Naive thymus-derived CD4-positive, alpha-beta T cell (primary cell): ENCODE results near the gene GOLPH3L. TPM values are rescaled to one million over a fixed set of nuclear protein-coding genes. Genes with fewer than 3 reads are reported as not detected.
"Not testable (repeated sequence)": the region's sequence is repeated elsewhere in the genome, so short reads cannot be mapped to it uniquely, and the experiment has no call there.

ENCODE experiments used
- ATAC-seq: fragments of 150-1000 bp; cut with Tn5 transposase; 2 replicates; pipeline ENCODE4 v1.10.0; 2021; ENCODE audit warnings: mild to moderate bottlenecking, moderate library complexity
- CTCF ChIA-PET: fragments of 350-600 bp; sonication (Branson Sonifier 250); formaldehyde crosslinking; loops from one replicate; lab custom pipeline; 2021; ENCODE audit warnings: antibody characterized with exemption; lab: Charles Lee
- POLR2A ChIA-PET: fragments of 350-600 bp; sonication (Branson Sonifier 250); formaldehyde crosslinking; loops from one replicate; lab custom pipeline; 2021; ENCODE audit warnings: antibody characterized with exemption, inconsistent platforms; lab: Charles Lee
- DNase-seq, 9 donors: peaks; one replicate each; pipeline versions ENCODE4 v3.0.0 to v3.0.0-alpha.2; 2020 to 2022; ENCODE audit warnings: mixed read lengths in 1 of 9
- H3K27ac ChIP-seq: one replicate; pipeline ENCODE4 v1.7.0; 2013; ENCODE audit warnings: mild to moderate bottlenecking, low read depth, low read length, moderate library complexity
- H3K27me3 ChIP-seq, 2 donors: one replicate each; pipeline ENCODE4 v1.7.0; 2013; ENCODE audit warnings: low read length in 2 of 2, mild to moderate bottlenecking in 2 of 2, moderate library complexity in 2 of 2; ENCODE audit not compliant: control insufficient read depth in 2 of 2, insufficient read depth in 2 of 2
- H3K36me3 ChIP-seq, 3 experiments: 1 replicate in 2 of 3; 2 replicates in 1 of 3; pipeline ENCODE4 v1.7.0; 2013; ENCODE audit warnings: low read length in 3 of 3, mild to moderate bottlenecking in 3 of 3, moderate library complexity in 1 of 3; ENCODE audit not compliant: insufficient read depth in 3 of 3, control insufficient read depth in 2 of 3
- H3K4me1 ChIP-seq, 2 donors: one replicate each; pipeline ENCODE4 v1.7.0; 2013; ENCODE audit warnings: low read length in 2 of 2, mild to moderate bottlenecking in 2 of 2, moderate library complexity in 1 of 2; ENCODE audit not compliant: control insufficient read depth in 2 of 2, insufficient read depth in 2 of 2
- H3K4me3 ChIP-seq: 2 replicates; pipeline ENCODE4 v1.7.0; 2013; ENCODE audit warnings: mild to moderate bottlenecking, low read length
- H3K9me3 ChIP-seq, 3 experiments: 1 replicate in 2 of 3; 2 replicates in 1 of 3; pipeline ENCODE4 v1.7.0; 2013; ENCODE audit warnings: low read length in 3 of 3; ENCODE audit not compliant: control insufficient read depth in 2 of 3
- H3K27ac Mint-ChIP-seq, 9 donors: one replicate each; pipeline ENCODE4 v1.8.0; 2020 to 2022; ENCODE audit warnings: mixed read lengths in 9 of 9, mild to moderate bottlenecking in 8 of 9, moderate library complexity in 5 of 9, inconsistent platforms in 2 of 9
- H3K27me3 Mint-ChIP-seq, 5 donors: one replicate each; pipeline ENCODE4 v1.8.0; 2021 to 2022; ENCODE audit warnings: mixed read lengths in 5 of 5, mild to moderate bottlenecking in 1 of 5
- H3K36me3 Mint-ChIP-seq, 5 donors: one replicate each; pipeline ENCODE4 v1.8.0; 2020 to 2022; ENCODE audit warnings: mixed read lengths in 5 of 5, mild to moderate bottlenecking in 3 of 5, inconsistent platforms in 1 of 5
- H3K4me1 Mint-ChIP-seq, 7 donors: one replicate each; pipeline ENCODE4 v1.8.0; 2020 to 2022; ENCODE audit warnings: mixed read lengths in 7 of 7, mild to moderate bottlenecking in 3 of 7, inconsistent platforms in 1 of 7
- H3K4me3 Mint-ChIP-seq, 10 donors: one replicate each; pipeline ENCODE4 v1.8.0; 2020 to 2022; ENCODE audit warnings: mild to moderate bottlenecking in 10 of 10, mixed read lengths in 10 of 10, moderate library complexity in 6 of 10, inconsistent platforms in 2 of 10
- H3K9me3 Mint-ChIP-seq, 11 donors: one replicate each; pipeline ENCODE4 v1.8.0; 2020 to 2022; ENCODE audit warnings: mixed read lengths in 11 of 11, mild to moderate bottlenecking in 4 of 11, inconsistent platforms in 1 of 11, moderate library complexity in 1 of 11
- intact Hi-C, 2 donors: fragments of 100-400 bp; cut with micrococcal nuclease; formaldehyde crosslinking; loops; one replicate each; pipeline ENCODE4 v1.15.1; 2023
- polyA plus RNA-seq, 2 donors: library from polyadenylated mRNA; unstranded; fragments of 300-500 nt; fragmentation: Illumina TruSeq; gene quantifications; one replicate each; pipeline ENCODE4 v1.2.3, GENCODE V29; 2021
- total RNA-seq, 6 experiments: library from RNA in 5 of 6; stranded (reverse) in 5 of 6; gene quantifications; 1 replicate in 5 of 6; 2 replicates in 1 of 6; pipeline ENCODE4 v1.2.3 and lab custom pipeline; 2021 to 2026

The GOLPH3L gene
- total and polyA plus RNA-seq, 7 experiments from 2014 or later = 8.7 to 32.1 (median 23.6) TPM

- H3K9me3 Mint-ChIP-seq = no peaks in the 10 kb centered on the region
- ATAC-seq (no peak), DNase-seq (no peak)
- ChIA-PET CTCF (no interaction called here), POLR2A (interaction anchor here (0.6 kb wide), 1 partner anchor 657 kb away, joined by 3 read pairs; no protein-coding TSS in a partner anchor)
- H3K36me3 Mint-ChIP-seq = peaks cover 0 to 14% (median 10%) of the 10 kb centered on the region in 5 donors
- peaks cover 0 to 4% (median 0%) of the 10 kb centered on the region in 3 experiments for H3K36me3 ChIP-seq
- H3K27ac ChIP-seq = no peak overlapping the region
- peak overlapping the region in 1 of 9 donors; percentile 65 for H3K27ac Mint-ChIP-seq
- H3K4me3 ChIP-seq = no peak overlapping the region
- peaks cover 0 to 8% (median 6%) of the 10 kb centered on the region in 7 donors for H3K4me1 Mint-ChIP-seq
- no peaks in the 10 kb centered on the region for H3K27me3 Mint-ChIP-seq
- no peak overlapping the region for H3K4me3 Mint-ChIP-seq
- no peaks in the 10 kb centered on the region for H3K4me1 ChIP-seq
- no peaks in the 10 kb centered on the region for H3K27me3 ChIP-seq
- intact Hi-C loops = no loop called here
- H3K9me3 ChIP-seq = no peaks in the 10 kb centered on the region
Measured at GRCh38 chr1:150674881-150675280, 22.1 kb downstream of the GOLPH3L start.

- no peaks in the 10 kb centered on the region for H3K27me3 ChIP-seq
- Mint-ChIP-seq H3K9me3 (no peaks in the 10 kb centered on the region), H3K27me3 (no peaks in the 10 kb centered on the region), H3K4me1 (peaks cover 3 to 21% (median 14%) of the 10 kb centered on the region in 7 donors), H3K36me3 (peaks cover 7 to 59% (median 26%) of the 10 kb centered on the region in 5 donors), H3K27ac (peak overlapping the region in 1 of 9 donors; percentile 23), H3K4me3 (no peak overlapping the region)
- H3K4me3 ChIP-seq = no peak overlapping the region
- ChIA-PET CTCF (no interaction called here), POLR2A (interaction anchor here (0.6 kb wide), 1 partner anchor 165 kb away, joined by 3 read pairs; no protein-coding TSS in a partner anchor)
- no peaks in the 10 kb centered on the region for H3K9me3 ChIP-seq
- H3K36me3 ChIP-seq = peaks cover 0 to 26% (median 6%) of the 10 kb centered on the region in 3 experiments
- no peaks in the 10 kb centered on the region for H3K4me1 ChIP-seq
- DNase-seq (no peak), ATAC-seq (no peak)
- no peak overlapping the region for H3K27ac ChIP-seq
- intact Hi-C loops = no loop called here
Measured at GRCh38 chr1:150663321-150663720, 33.6 kb downstream of the GOLPH3L start.

GRCh38 chr1:150662811-150663210, 34.1 kb downstream of the GOLPH3L start:
- H3K27me3 ChIP-seq = no peaks in the 10 kb centered on the region
- POLR2A ChIA-PET = interaction anchor here (0.6 kb wide), 1 partner anchor 165 kb away, joined by 3 read pairs; no protein-coding TSS in a partner anchor
- intact Hi-C loops = no loop called here

GRCh38 chr1:150661156-150661555, 35.8 kb downstream of the GOLPH3L start:
- ATAC-seq (no peak), DNase-seq (no peak)
- Mint-ChIP-seq H3K4me3 (no peak overlapping the region), H3K9me3 (no peaks in the 10 kb centered on the region), H3K27me3 (no peaks in the 10 kb centered on the region), H3K36me3 (peaks cover 8 to 50% (median 22%) of the 10 kb centered on the region in 5 donors), H3K27ac (no peak overlapping the region), H3K4me1 (peaks cover 3 to 12% (median 7%) of the 10 kb centered on the region in 7 donors)
- Histone ChIP-seq H3K27ac (no peak overlapping the region), H3K36me3 (peaks cover 0 to 28% (median 6%) of the 10 kb centered on the region in 3 experiments), H3K4me1 (no peaks in the 10 kb centered on the region), H3K27me3 (no peaks in the 10 kb centered on the region), H3K9me3 (no peaks in the 10 kb centered on the region), H3K4me3 (no peak overlapping the region)
- ChIA-PET CTCF (interaction anchor here (0.6 kb wide), 1 partner anchor 12 kb away, joined by 4 read pairs; no protein-coding TSS in a partner anchor), POLR2A (no interaction called here)
- intact Hi-C loops = no loop called here

More at GRCh38 chr1:150662811-150663210, 34.1 kb downstream of the GOLPH3L start:
- Mint-ChIP-seq H3K4me1 (peaks cover 3 to 19% (median 14%) of the 10 kb centered on the region in 7 donors), H3K27ac (peak overlapping the region in 2 of 9 donors; percentile 19 to 48), H3K27me3 (no peaks in the 10 kb centered on the region), H3K36me3 (peaks cover 8 to 56% (median 23%) of the 10 kb centered on the region in 5 donors), H3K4me3 (no peak overlapping the region), H3K9me3 (no peaks in the 10 kb centered on the region)
- H3K27ac ChIP-seq = no peak overlapping the region
- ATAC-seq (no peak), DNase-seq (no peak)
- CTCF ChIA-PET = no interaction called here
- peaks cover 0 to 28% (median 6%) of the 10 kb centered on the region in 3 experiments for H3K36me3 ChIP-seq
- no peaks in the 10 kb centered on the region for H3K9me3 ChIP-seq
- H3K4me3 ChIP-seq = no peak overlapping the region
- H3K4me1 ChIP-seq = no peaks in the 10 kb centered on the region

DNA sequence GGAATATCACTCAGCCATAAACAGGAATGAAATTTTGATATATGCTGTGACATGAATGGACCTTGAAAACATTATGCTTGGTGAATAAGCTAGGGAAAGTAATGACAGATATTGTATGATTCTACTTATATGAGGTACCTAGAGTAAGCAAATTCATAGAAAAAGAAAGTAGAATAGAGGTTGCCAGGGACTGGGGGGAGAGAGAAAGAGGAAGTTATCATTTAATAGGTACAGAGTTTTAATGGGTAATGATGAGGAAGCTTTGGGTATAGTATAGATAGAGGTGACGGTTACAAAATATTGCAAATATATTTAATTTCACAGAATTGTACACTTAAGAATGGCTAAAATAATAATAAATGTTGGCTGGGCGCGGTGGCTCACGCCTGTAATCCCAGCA, 36.4 kb downstream of the GOLPH3L start:
- Histone ChIP-seq H3K9me3 (no peaks in the 10 kb centered on the region), H3K27me3 (no peaks in the 10 kb centered on the region), H3K36me3 (peaks cover 0 to 28% (median 6%) of the 10 kb centered on the region in 3 experiments), H3K4me1 (no peaks in the 10 kb centered on the region), H3K27ac (no peak overlapping the region), H3K4me3 (no peak overlapping the region)
- ChIA-PET POLR2A (no interaction called here), CTCF (no interaction called here)
- intact Hi-C loops = no loop called here
- no peak for ATAC-seq
- Mint-ChIP-seq H3K27ac (peak overlapping the region in 2 of 9 donors; percentile 3 to 63), H3K9me3 (no peaks in the 10 kb centered on the region), H3K27me3 (no peaks in the 10 kb centered on the region), H3K36me3 (peaks cover 8 to 44% (median 21%) of the 10 kb centered on the region in 5 donors), H3K4me1 (peaks cover under 1 to 6% (median 3%) of the 10 kb centered on the region in 7 donors), H3K4me3 (no peak overlapping the region)
- no peak for DNase-seq

DNA sequence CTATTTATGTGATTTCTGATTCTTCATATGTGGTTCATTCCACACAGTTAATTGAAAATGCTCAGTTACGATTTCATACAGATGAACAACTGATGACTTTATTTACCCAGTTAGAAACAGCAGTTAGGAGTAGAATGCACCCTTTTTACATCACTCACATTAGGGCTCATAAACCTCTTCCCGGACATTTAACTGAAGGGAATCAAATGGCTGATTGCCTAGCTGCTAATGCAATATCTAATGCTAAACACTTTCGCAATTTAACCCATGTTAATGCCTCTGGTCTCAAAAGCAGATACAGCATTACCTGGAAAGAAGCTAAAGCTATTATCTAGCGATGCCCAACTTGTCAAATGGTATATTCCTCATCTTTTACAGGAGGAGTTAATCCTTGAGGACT, 39.9 kb downstream of the GOLPH3L start:
- DNase-seq, H3K27ac ChIP-seq, H3K4me3 Mint-ChIP-seq, H3K9me3 ChIP-seq, CTCF ChIA-PET, H3K4me1 ChIP-seq, H3K4me3 ChIP-seq, POLR2A ChIA-PET, H3K27ac Mint-ChIP-seq, H3K27me3 ChIP-seq, intact Hi-C loops, H3K27me3 Mint-ChIP-seq, ATAC-seq, H3K4me1 Mint-ChIP-seq, H3K9me3 Mint-ChIP-seq: not testable (repeated sequence)
- peaks cover 0 to 25% (median 6%) of the 10 kb centered on the region in 3 experiments for H3K36me3 ChIP-seq
- peaks cover 8 to 45% (median 21%) of the 10 kb centered on the region in 5 donors for H3K36me3 Mint-ChIP-seq

DNA sequence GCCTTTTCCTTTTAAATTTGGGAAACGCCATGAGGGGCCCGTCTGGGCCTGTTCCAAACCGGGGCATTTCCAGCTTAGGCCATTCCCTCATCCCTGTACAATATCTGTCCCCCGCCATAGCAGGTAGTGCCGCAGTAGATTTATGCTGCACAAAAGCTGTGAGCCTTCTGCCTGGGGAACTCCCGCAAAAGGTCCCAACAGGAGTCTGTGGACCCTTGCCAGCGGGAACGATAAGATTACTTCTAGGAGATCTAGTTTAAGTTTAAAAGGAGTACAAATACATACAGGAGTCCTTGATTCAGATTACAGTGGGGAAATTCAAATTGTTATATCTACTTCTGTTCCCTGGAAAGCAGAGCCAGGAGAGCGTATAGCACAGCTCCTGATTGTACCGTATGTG, 42.3 kb downstream of the GOLPH3L start:
- H3K27ac ChIP-seq, H3K4me3 Mint-ChIP-seq, ATAC-seq, H3K9me3 ChIP-seq, DNase-seq, H3K27me3 Mint-ChIP-seq, H3K4me3 ChIP-seq, H3K27me3 ChIP-seq, intact Hi-C loops, CTCF ChIA-PET, H3K9me3 Mint-ChIP-seq, H3K4me1 ChIP-seq: not testable (repeated sequence)
- H3K36me3 ChIP-seq = peaks cover 0 to 18% (median 0%) of the 10 kb centered on the region in 3 experiments
- peak overlapping the region in 1 of 9 donors; percentile 47 for H3K27ac Mint-ChIP-seq
- H3K36me3 Mint-ChIP-seq = peaks cover 7 to 41% (median 11%) of the 10 kb centered on the region in 5 donors
- H3K4me1 Mint-ChIP-seq = peaks cover 0 to 10% (median 5%) of the 10 kb centered on the region in 7 donors
- POLR2A ChIA-PET = interaction anchor here (0.6 to 1.1 kb wide), 2 partner anchors 26 to 271 kb away, joined by 3 read pairs; no protein-coding TSS in a partner anchor
